H9 (cell line): ENCODE data around the gene HFE. TPM values are rescaled to one million over a fixed set of nuclear protein-coding genes. Genes with fewer than 3 reads are reported as not detected.
"Not testable (repeated sequence)": the region's sequence is repeated elsewhere in the genome, so short reads cannot be mapped to it uniquely, and the experiment has no call there.

Experiments
- DNase-seq: peaks from one replicate; pipeline ENCODE4 v3.0.0-alpha.2; 2017
- H2AFZ ChIP-seq: one replicate; pipeline ENCODE4 v1.6.1; 2013; ENCODE audit warnings: mild to moderate bottlenecking, low read length, control low read depth, moderate library complexity
- H2AK5ac ChIP-seq: 2 replicates; pipeline ENCODE4 v1.6.1; 2013; ENCODE audit warnings: low read length, control low read depth, mixed read lengths; ENCODE audit not compliant: insufficient read length
- H2BK120ac ChIP-seq: one replicate; pipeline ENCODE4 v1.6.1; 2013; ENCODE audit warnings: low read depth, mild to moderate bottlenecking, low read length, control low read depth, inconsistent platforms; ENCODE audit not compliant: poor library complexity, severe bottlenecking
- H2BK12ac ChIP-seq: 2 replicates; pipeline ENCODE4 v1.6.1; 2013; ENCODE audit warnings: low read length, control low read depth, mixed read lengths, low read depth; ENCODE audit not compliant: insufficient read length
- H2BK15ac ChIP-seq: 2 replicates; pipeline ENCODE4 v1.6.1; 2013; ENCODE audit warnings: low read depth, low read length, control low read depth
- H2BK20ac ChIP-seq: one replicate; pipeline ENCODE4 v1.6.1; 2013; ENCODE audit warnings: low read depth, mild to moderate bottlenecking, low read length, control low read depth, inconsistent platforms; ENCODE audit not compliant: poor library complexity, severe bottlenecking
- H2BK5ac ChIP-seq: 2 replicates; pipeline ENCODE4 v1.6.1; 2013; ENCODE audit warnings: low read length, control low read depth, mixed read lengths; ENCODE audit not compliant: insufficient read length
- H3K14ac ChIP-seq: 2 replicates; pipeline ENCODE4 v1.6.1; 2013; ENCODE audit warnings: low read length, control low read depth; ENCODE audit not compliant: insufficient read depth
- H3K18ac ChIP-seq: 2 replicates; pipeline ENCODE4 v1.6.1; 2013; ENCODE audit warnings: low read depth, mild to moderate bottlenecking, mixed read lengths, low read length, control low read depth; ENCODE audit not compliant: insufficient read length
- H3K23ac ChIP-seq: 2 replicates; pipeline ENCODE4 v1.6.1; 2013; ENCODE audit warnings: low read length, control low read depth, mixed read lengths, low read depth; ENCODE audit not compliant: insufficient read length
- H3K23me2 ChIP-seq: 2 replicates; pipeline ENCODE4 v1.6.1; 2013; ENCODE audit warnings: low read depth, mild to moderate bottlenecking, mixed read lengths, low read length, control low read depth; ENCODE audit not compliant: insufficient read length, poor library complexity, severe bottlenecking
- H3K27ac ChIP-seq: 2 replicates; pipeline ENCODE4 v1.5.1; 2013; ENCODE audit warnings: low read length, control low read depth, mixed read lengths, low read depth; ENCODE audit not compliant: insufficient read length
- H3K27me3 ChIP-seq: 2 replicates; pipeline ENCODE4 v1.6.1; 2013; ENCODE audit warnings: low read length, control low read depth, inconsistent platforms; ENCODE audit not compliant: insufficient read depth
- H3K4ac ChIP-seq: 2 replicates; pipeline ENCODE4 v1.6.1; 2013; ENCODE audit warnings: low read depth, mild to moderate bottlenecking, control low read depth, inconsistent platforms, low read length, moderate library complexity
- H3K4me1 ChIP-seq: 2 replicates; pipeline ENCODE4 v1.6.1; 2013; ENCODE audit warnings: low read length, control low read depth, inconsistent platforms; ENCODE audit not compliant: insufficient read depth
- H3K4me2 ChIP-seq: 2 replicates; pipeline ENCODE4 v1.6.1; 2013; ENCODE audit warnings: low read length, control low read depth, mixed read lengths; ENCODE audit not compliant: insufficient read length, insufficient read depth
- H3K56ac ChIP-seq: 2 replicates; pipeline ENCODE4 v1.6.1; 2013; ENCODE audit warnings: low read depth, mild to moderate bottlenecking, mixed read lengths, low read length, control low read depth; ENCODE audit not compliant: insufficient read length
- H3K79me1 ChIP-seq: 2 replicates; pipeline ENCODE4 v1.6.1; 2013; ENCODE audit warnings: low read depth, mild to moderate bottlenecking, moderate library complexity, low read length, control low read depth, inconsistent platforms; ENCODE audit not compliant: insufficient read depth, poor library complexity, severe bottlenecking
- H3K79me2 ChIP-seq: 2 replicates; pipeline ENCODE4 v1.6.1; 2013; ENCODE audit warnings: low read length, control low read depth, inconsistent platforms; ENCODE audit not compliant: insufficient read depth
- H3K9ac ChIP-seq: 2 replicates; pipeline ENCODE4 v1.6.1; 2013; ENCODE audit warnings: low read length, control low read depth, mixed read lengths; ENCODE audit not compliant: insufficient read length; ENCODE audit errors: extremely low read depth
- H3K9me3 ChIP-seq: one replicate; pipeline ENCODE4 v1.6.1; 2013; ENCODE audit warnings: low read depth, low read length, inconsistent platforms; ENCODE audit not compliant: control insufficient read depth
- H3T11ph ChIP-seq: one replicate; pipeline ENCODE4 v1.6.1; 2013; ENCODE audit warnings: mild to moderate bottlenecking, low read length, control low read depth, inconsistent platforms
- H4K20me1 ChIP-seq: one replicate; pipeline ENCODE4 v1.6.1; 2013; ENCODE audit not compliant: control insufficient read depth, insufficient read length, insufficient read depth
- H4K5ac ChIP-seq: 2 replicates; pipeline ENCODE4 v1.6.1; 2013; ENCODE audit warnings: low read depth, mild to moderate bottlenecking, mixed read lengths, low read length, control low read depth; ENCODE audit not compliant: insufficient read length
- H4K8ac ChIP-seq: replicated peaks from 2 replicates; pipeline ENCODE4 v1.6.1; 2013; ENCODE audit warnings: low read length, control low read depth, mixed read lengths, low read depth; ENCODE audit not compliant: insufficient read length
- H4K91ac ChIP-seq: 2 replicates; pipeline ENCODE4 v1.6.1; 2013; ENCODE audit warnings: low read depth, mild to moderate bottlenecking, moderate library complexity, mixed read lengths, low read length, control low read depth; ENCODE audit not compliant: insufficient read length
- H3K27ac Mint-ChIP-seq, 3 experiments: 2 replicates in 2 of 3; 3 replicates in 1 of 3; pipeline ENCODE4 v1.8.0; 2020 to 2021; ENCODE audit warnings: mixed read lengths in 3 of 3, mild to moderate bottlenecking in 1 of 3, moderate library complexity in 1 of 3
- H3K27me3 Mint-ChIP-seq: 2 replicates; pipeline ENCODE4 v1.8.0; 2021; ENCODE audit warnings: low read depth, mild to moderate bottlenecking, moderate library complexity, mixed read lengths
- H3K36me3 Mint-ChIP-seq, 3 experiments: 2 replicates in 2 of 3; 3 replicates in 1 of 3; pipeline ENCODE4 v1.8.0; 2020 to 2021; ENCODE audit warnings: low read depth in 3 of 3, mixed read lengths in 3 of 3; ENCODE audit not compliant: insufficient read depth in 1 of 3
- H3K4me1 Mint-ChIP-seq, 2 experiments: 2 replicates each; pipeline ENCODE4 v1.8.0; 2020; ENCODE audit warnings: mixed read lengths in 2 of 2
- H3K4me3 Mint-ChIP-seq, 2 experiments: 2 replicates in 1 of 2; 3 replicates in 1 of 2; pipeline ENCODE4 v1.8.0; 2020 to 2021; ENCODE audit warnings: mild to moderate bottlenecking in 2 of 2, mixed read lengths in 2 of 2, moderate library complexity in 1 of 2
- H3K9me3 Mint-ChIP-seq, 2 experiments: 2 replicates in 1 of 2; 3 replicates in 1 of 2; pipeline ENCODE4 v1.8.0; 2020; ENCODE audit warnings: mild to moderate bottlenecking in 2 of 2, mixed read lengths in 2 of 2, moderate library complexity in 1 of 2
- WGBS: extraction: QIAGEN DNeasy Blood & Tissue Kit; methylation state at CpG from one replicate; pipeline ENCODE4 v1.1.7; 2013; ENCODE audit warnings: missing lambda C conversion rate, low lambda C conversion rate, mixed read lengths; ENCODE audit not compliant: insufficient read length; ENCODE audit errors: extremely low coverage; 5-methylcytosine and 5-hydroxymethylcytosine counted together
- total RNA-seq: library from RNA; stranded (reverse); gene quantifications from 2 replicates; pipeline ENCODE4 v1.2.1, GENCODE V29; 2021

The HFE gene
- total RNA-seq, 1 experiment from 2014 or later = 0.98 TPM

DNA sequence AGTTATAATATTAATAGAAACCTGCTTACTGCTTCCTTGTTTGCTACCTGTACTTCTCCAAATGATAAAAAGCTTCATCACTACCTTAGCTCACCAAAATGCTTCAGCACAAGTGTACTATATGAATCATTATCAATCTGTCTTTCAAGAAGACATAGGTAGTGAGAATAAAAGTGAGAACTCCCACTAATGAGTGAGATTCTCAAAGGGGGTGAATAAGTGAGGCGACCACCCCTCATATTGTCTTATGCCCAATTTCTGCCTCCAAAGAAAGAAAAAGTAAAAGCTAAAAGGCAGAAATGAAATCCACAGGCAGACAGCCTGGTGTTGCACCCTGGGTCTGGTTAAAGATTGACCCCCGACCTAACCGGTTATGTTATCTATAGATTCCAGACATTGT is 6.1 kb upstream of the HFE start:
- H3K4me2 ChIP-seq, H4K91ac ChIP-seq, H2BK120ac ChIP-seq, H4K5ac ChIP-seq, H3K4me3 Mint-ChIP-seq, H3K27ac Mint-ChIP-seq, H3K79me2 ChIP-seq, H2BK15ac ChIP-seq, H2BK5ac ChIP-seq, H3K9me3 ChIP-seq, H4K8ac ChIP-seq, H3K23ac ChIP-seq, H3K4me1 Mint-ChIP-seq, H3K23me2 ChIP-seq, H4K20me1 ChIP-seq, H3K4ac ChIP-seq, H3K4me1 ChIP-seq, H3K79me1 ChIP-seq, H2BK12ac ChIP-seq, H3K27me3 Mint-ChIP-seq, H2BK20ac ChIP-seq, H3K18ac ChIP-seq, H3K27me3 ChIP-seq, H3K27ac ChIP-seq, H2AK5ac ChIP-seq, H3K14ac ChIP-seq, H2AFZ ChIP-seq, H3T11ph ChIP-seq, DNase-seq, H3K9ac ChIP-seq, H3K56ac ChIP-seq: not testable (repeated sequence)
- H3K36me3 Mint-ChIP-seq = peaks cover 6 to 12% (median 6%) of the 10 kb centered on the region in 3 experiments; a peak in 4 of 7 replicates
- peaks cover 14 to 20% of the 10 kb centered on the region in 2 experiments for H3K9me3 Mint-ChIP-seq
- WGBS = no CpG with 5 or more reads among the region's 3 CpGs
